Liver (tissue), 9 donors: ENCODE results near the gene IL1RAPL1. TPM values are rescaled to one million over a fixed set of nuclear protein-coding genes. Genes with fewer than 3 reads are reported as not detected.

ENCODE experiments used
- DNase-seq: peaks from one replicate; pipeline ENCODE4 v3.0.0-alpha.2; 2017; ENCODE audit warnings: low spot score
- H3K27ac ChIP-seq, 2 donors: one replicate each; pipeline ENCODE4 v1.7.0; 2013; ENCODE audit warnings: inconsistent platforms in 2 of 2, low read length in 2 of 2, control low read depth in 1 of 2, low read depth in 1 of 2, mild to moderate bottlenecking in 1 of 2
- H3K27me3 ChIP-seq, 4 donors: one replicate each; pipeline versions ENCODE4 v1.6.1 to v1.7.0; 2013; ENCODE audit warnings: low read length in 3 of 4, inconsistent platforms in 1 of 4, mild to moderate bottlenecking in 1 of 4, moderate library complexity in 1 of 4; ENCODE audit not compliant: control insufficient read depth in 4 of 4, insufficient read depth in 4 of 4
- H3K36me3 ChIP-seq, 4 donors: one replicate each; pipeline versions ENCODE4 v1.6.1 to v1.7.0; 2013; ENCODE audit warnings: low read length in 3 of 4, mild to moderate bottlenecking in 3 of 4, low read depth in 1 of 4, moderate library complexity in 1 of 4; ENCODE audit not compliant: control insufficient read depth in 4 of 4, insufficient read depth in 3 of 4
- H3K4me1 ChIP-seq, 4 donors: one replicate each; pipeline versions ENCODE4 v1.6.1 to v1.7.0; 2013; ENCODE audit warnings: low read length in 3 of 4, mild to moderate bottlenecking in 3 of 4, moderate library complexity in 1 of 4; ENCODE audit not compliant: control insufficient read depth in 4 of 4, insufficient read depth in 4 of 4
- H3K4me3 ChIP-seq, 3 donors: one replicate each; pipeline versions ENCODE4 v1.6.1 to v1.7.0; 2013; ENCODE audit warnings: low read length in 3 of 3, control low read depth in 1 of 3, low read depth in 1 of 3, mild to moderate bottlenecking in 1 of 3
- H3K9ac ChIP-seq, 2 donors: one replicate each; pipeline ENCODE4 v1.7.0; 2013; ENCODE audit warnings: low read length in 2 of 2, mild to moderate bottlenecking in 2 of 2, moderate library complexity in 2 of 2, control low read depth in 1 of 2, low read depth in 1 of 2
- H3K9me3 ChIP-seq, 4 donors: one replicate each; pipeline versions ENCODE4 v1.6.1 to v1.7.0; 2013; ENCODE audit warnings: low read length in 3 of 4; ENCODE audit not compliant: control insufficient read depth in 4 of 4
- ATF3 ChIP-seq: IDR thresholded peaks from 2 replicates; pipeline ENCODE4 v1.6.1; 2016; ENCODE audit warnings: antibody characterized with exemption
- CTCF ChIP-seq: fragments of 150-350 bp; IDR thresholded peaks from 2 replicates; pipeline ENCODE4 v1.5.1; 2017; ENCODE audit warnings: improper control_type of control experiment, low read depth, low read length; ENCODE audit not compliant: missing input control
- EGR1 ChIP-seq, 2 donors: IDR thresholded peaks; 2 replicates each; pipeline ENCODE4 v1.6.1; 2016 to 2018; ENCODE audit warnings: antibody characterized with exemption in 2 of 2, low read depth in 2 of 2
- FOXA1 ChIP-seq: IDR thresholded peaks from 2 replicates; pipeline ENCODE4 v1.6.1; 2016; ENCODE audit warnings: antibody characterized with exemption
- FOXA2 ChIP-seq: IDR thresholded peaks from 2 replicates; pipeline ENCODE4 v1.6.1; 2016; ENCODE audit warnings: antibody characterized with exemption
- HNF4A ChIP-seq, 2 donors: conservative IDR thresholded peaks; 2 replicates each; pipeline ENCODE4 v1.6.1; 2016; ENCODE audit warnings: antibody characterized with exemption in 2 of 2, mild to moderate bottlenecking in 2 of 2
- HNF4G ChIP-seq: IDR thresholded peaks from 2 replicates; pipeline ENCODE4 v1.6.1; 2016; ENCODE audit warnings: antibody characterized with exemption
- JUND ChIP-seq, 2 donors: IDR thresholded peaks; 2 replicates each; pipeline ENCODE4 v1.6.1; 2016; ENCODE audit warnings: antibody characterized with exemption in 2 of 2
- MAX ChIP-seq: IDR thresholded peaks from 2 replicates; pipeline ENCODE4 v1.6.1; 2016; ENCODE audit warnings: antibody characterized with exemption
- NR2F2 ChIP-seq: IDR thresholded peaks from 2 replicates; pipeline ENCODE4 v1.6.1; 2016; ENCODE audit warnings: antibody characterized with exemption
- RAD21 ChIP-seq, 2 donors: IDR thresholded peaks; 2 replicates each; pipeline ENCODE4 v1.6.1; 2016; ENCODE audit warnings: antibody characterized with exemption in 2 of 2, mild to moderate bottlenecking in 2 of 2
- REST ChIP-seq: IDR thresholded peaks from 2 replicates; pipeline ENCODE4 v1.6.1; 2016; ENCODE audit warnings: antibody characterized with exemption, mild to moderate bottlenecking
- RXRA ChIP-seq, 2 donors: IDR thresholded peaks; 2 replicates each; pipeline ENCODE4 v1.6.1; 2017 to 2018; ENCODE audit warnings: antibody characterized with exemption in 2 of 2, mild to moderate bottlenecking in 1 of 2
- SP1 ChIP-seq: IDR thresholded peaks from 2 replicates; pipeline ENCODE4 v1.6.1; 2018; ENCODE audit warnings: antibody characterized with exemption, mild to moderate bottlenecking
- TAF1 ChIP-seq: conservative IDR thresholded peaks from 2 replicates; pipeline ENCODE4 v1.6.1; 2016; ENCODE audit warnings: antibody characterized with exemption, mild to moderate bottlenecking
- YY1 ChIP-seq: IDR thresholded peaks from 2 replicates; pipeline ENCODE4 v1.6.1; 2016; ENCODE audit warnings: antibody characterized with exemption, mild to moderate bottlenecking
- ZBTB33 ChIP-seq: IDR thresholded peaks from 2 replicates; pipeline ENCODE4 v1.6.1; 2016; ENCODE audit warnings: antibody characterized with exemption
- WGBS: extraction: QIAGEN DNeasy Blood & Tissue Kit; methylation state at CpG from one replicate; pipeline ENCODE4 v1.1.7; 2013; 5-methylcytosine and 5-hydroxymethylcytosine counted together
- polyA plus RNA-seq, 2 donors: library from polyadenylated mRNA; stranded (reverse) in 1 of 2; unstranded in 1 of 2; fragments of 200-250 nt in 1 of 2; fragments of >200 nt in 1 of 2; fragmentation: Nextera tagmentation in 1 of 2; extraction: Ambion mirVana in 1 of 2; gene quantifications; one replicate each; pipeline versions ENCODE4 v1.2.1 to v1.2.3, GENCODE V29; 2013 to 2015
- total RNA-seq, 2 donors: library from RNA; depleted of rRNA; stranded (reverse); fragments of >200 nt; gene quantifications; one replicate each; pipeline ENCODE4 v1.2.3, GENCODE V29; 2014
- donor health status: healthy.
- donor health status: healthy.
- donor health status: healthy.
- donor health status: healthy.
- donor health status: healthy.

IL1RAPL1 gene
- total and polyA plus RNA-seq, 4 donors: 0.08 to 0.33 TPM; not detected in 2

- no peak overlapping the region for H3K27ac ChIP-seq
These were observed 772.0 kb downstream of the IL1RAPL1 start for GRCh38 chrX:29359276-29359675.

More at GRCh38 chrX:29359276-29359675, 772.0 kb downstream of the IL1RAPL1 start:
- TF ChIP-seq HNF4A (conservative IDR thresholded peaks at IDR 0.05) (no peak), JUND (IDR thresholded peaks at IDR 0.05) (no peak), MAX (no peak), FOXA2 (no peak), REST (no peak), SP1 (no peak), HNF4G (no peak), ZBTB33 (no peak), EGR1 (IDR thresholded peaks at IDR 0.05; ENCODE audit: low read depth in 2 of 2) (no peak), CTCF (no peak), FOXA1 (no peak), TAF1 (no peak), RAD21 (IDR thresholded peaks at IDR 0.05) (no peak), ATF3 (no peak), YY1 (no peak), RXRA (IDR thresholded peaks at IDR 0.05) (no peak), NR2F2 (no peak)
- Histone ChIP-seq H3K9me3 (no peaks in the 10 kb centered on the region), H3K4me1 (no peaks in the 10 kb centered on the region), H3K4me3 (no peak overlapping the region), H3K36me3 (no peaks in the 10 kb centered on the region), H3K9ac (no peak overlapping the region), H3K27me3 (no peaks in the 10 kb centered on the region)
- DNase-seq: no peak
- 39% methylated on average over 1 of the region's 1 CpG for WGBS
